Lung microvascular endothelial cell (primary cell): ENCODE measurements around the gene ZNF414. TPM values are rescaled to one million over a fixed set of nuclear protein-coding genes. Genes with fewer than 3 reads are reported as not detected.
"Not testable (repeated sequence)": the region's sequence is repeated elsewhere in the genome, so short reads cannot be mapped to it uniquely, and the experiment has no call there.

Experiments
- DNase-seq, 2 donors: peaks; one replicate each; pipeline versions ENCODE4 v3.0.0 to v3.0.0-alpha.2; 2010; ENCODE audit warnings: low read depth in 2 of 2
- total RNA-seq: library from RNA; depleted of rRNA; stranded (reverse); fragments of >200 nt; gene quantifications from 2 replicates; pipeline ENCODE4 v1.2.1, GENCODE V29; 2014

Gene ZNF414, protein sequence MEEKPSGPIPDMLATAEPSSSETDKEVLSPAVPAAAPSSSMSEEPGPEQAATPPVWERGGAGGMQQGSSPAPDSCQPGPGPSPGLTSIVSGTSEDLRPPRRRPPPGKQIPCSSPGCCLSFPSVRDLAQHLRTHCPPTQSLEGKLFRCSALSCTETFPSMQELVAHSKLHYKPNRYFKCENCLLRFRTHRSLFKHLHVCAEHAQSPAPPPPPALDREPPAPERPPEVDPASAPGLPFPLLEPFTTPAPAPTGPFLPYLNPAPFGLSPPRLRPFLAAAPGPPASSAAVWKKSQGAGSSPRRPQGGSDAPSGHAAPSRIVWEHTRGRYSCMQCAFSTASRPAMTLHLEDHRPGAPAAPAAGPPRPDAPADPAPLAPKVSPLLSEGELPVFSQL
- 2.2 and 2.4 TPM in 2 replicates for total RNA-seq

DNA sequence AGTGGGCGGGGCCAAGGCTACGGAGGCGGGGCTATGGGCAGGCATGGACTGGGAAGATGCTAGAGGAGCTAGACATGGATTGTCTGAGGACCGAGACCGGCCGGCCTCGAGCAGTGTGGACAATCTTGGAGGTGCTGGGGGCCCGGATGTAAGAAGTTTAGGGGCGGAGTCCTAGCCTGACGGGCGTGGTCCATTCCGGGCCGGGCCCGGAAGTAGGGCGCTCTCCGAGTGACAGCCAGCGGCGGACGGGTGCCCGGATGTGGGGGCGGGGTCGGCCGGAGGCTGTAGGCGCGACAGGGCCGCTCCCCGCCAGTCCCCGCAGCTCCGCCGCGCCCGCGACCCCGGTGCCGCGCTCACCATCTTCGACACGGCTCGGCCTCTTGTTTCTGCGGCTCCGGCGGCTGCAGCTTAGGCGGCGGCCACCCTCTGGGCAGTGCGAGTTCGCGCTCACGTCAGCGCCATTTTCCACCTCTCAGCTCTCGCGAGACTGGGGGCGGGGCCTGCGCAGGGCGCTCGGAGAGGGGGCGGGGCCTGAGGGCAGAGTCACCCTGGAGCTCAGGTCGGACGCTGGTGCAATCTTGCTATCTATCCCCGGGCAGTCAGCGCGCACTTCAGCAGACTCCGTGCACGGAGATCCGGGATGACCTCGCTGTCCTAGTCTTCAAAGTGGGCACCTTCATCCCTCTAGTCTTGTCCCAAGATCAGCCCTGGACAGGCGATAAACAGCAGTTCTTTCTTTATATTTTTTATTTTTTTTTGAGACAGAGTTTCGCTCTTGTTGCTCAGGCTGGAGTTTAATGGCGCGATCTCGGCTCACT is at the start of gene ZNF414:
Gene ZNF414, minus strand, starts transcription at position 481 of the 818 bp plus-strand sequence. Its CDS starts 121 bp downstream, at position 360.
- DNase-seq = peak; percentile 94 to 96

DNA sequence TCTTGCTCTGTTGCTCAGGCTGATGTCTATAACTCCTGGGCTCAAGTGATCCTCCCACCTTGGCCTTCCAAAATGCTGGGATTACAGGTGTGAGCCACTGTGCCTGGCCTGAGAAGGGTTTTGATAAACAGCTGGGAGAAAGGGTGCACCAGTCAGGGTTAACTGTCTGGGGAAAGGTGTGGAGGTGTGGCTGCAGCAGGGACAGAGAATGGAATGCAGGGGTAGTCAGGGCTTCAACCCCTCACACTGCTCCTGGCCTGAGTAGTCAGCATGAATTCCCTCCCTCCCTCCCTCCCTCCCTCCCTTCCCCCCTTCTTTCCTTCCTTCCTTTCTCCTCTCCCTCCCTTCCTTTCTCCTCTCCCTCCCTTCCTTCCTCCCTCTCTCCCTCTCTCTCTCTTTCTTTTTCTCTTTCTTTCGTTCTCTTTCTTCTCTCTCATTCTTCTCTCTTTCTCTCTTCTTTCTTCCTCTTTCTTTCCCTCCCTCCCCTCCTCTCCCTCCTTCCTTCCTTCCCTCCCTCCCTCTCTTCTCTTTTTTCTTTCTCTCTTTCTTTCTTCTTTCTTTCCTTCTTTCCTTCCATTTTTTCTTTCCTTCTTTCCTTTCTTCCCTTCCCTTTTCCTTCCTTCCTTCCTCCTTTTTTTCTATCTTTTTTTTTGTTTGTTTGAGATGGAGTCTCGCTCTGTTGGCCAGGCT is 47.3 kb upstream of the ZNF414 start:
- no peak for DNase-seq

DNA sequence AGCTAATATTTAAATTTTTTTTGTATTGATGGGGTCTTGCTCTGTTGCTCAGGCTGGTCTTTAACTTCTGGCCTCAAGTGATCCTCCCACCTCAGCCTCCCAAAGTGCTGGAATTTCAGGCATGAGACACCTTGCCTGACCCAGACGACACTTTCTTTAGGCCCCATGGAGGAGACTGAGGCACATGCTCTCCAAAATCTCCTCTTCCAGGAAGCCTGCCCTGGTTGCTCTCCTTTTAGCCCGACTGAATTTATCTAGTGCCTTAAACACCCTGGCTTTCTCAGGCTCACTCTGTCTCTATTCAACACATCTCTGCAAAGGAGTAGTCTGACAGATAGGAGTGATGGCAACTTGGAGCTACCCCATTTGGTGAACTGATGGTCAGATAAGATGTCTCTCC is 44.4 kb upstream of the ZNF414 start:
- no peak for DNase-seq

DNA sequence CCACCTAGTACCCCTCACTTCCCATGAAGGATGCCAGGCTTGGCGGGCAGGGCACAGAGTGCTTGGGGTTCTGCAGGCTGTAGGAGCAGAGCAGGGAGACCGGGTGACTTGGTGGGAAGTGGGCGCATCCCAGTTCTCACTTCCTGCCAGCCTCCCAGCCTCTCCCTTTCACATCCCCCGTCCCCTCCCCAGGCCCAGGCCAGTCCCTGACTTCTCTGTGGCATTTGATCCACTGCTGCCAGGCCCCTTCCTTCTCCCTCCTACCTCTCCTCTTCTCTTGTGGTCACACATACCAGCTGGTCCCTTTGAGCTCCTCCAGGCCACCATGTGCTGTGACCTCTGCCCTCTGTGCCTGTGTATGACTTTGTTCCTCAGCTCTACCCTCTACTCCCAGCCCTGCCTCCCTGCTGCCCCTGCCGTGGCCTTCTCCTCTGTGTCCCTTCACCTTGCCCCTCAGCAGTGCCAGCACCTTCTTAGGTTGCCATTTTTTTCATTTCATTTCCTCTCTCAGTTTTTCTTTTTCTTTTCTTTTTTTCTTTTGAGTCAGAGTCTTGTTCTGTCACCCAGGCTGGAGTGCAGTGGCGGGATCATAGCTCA is 43.8 kb upstream of the ZNF414 start:
- DNase-seq = no peak

DNA sequence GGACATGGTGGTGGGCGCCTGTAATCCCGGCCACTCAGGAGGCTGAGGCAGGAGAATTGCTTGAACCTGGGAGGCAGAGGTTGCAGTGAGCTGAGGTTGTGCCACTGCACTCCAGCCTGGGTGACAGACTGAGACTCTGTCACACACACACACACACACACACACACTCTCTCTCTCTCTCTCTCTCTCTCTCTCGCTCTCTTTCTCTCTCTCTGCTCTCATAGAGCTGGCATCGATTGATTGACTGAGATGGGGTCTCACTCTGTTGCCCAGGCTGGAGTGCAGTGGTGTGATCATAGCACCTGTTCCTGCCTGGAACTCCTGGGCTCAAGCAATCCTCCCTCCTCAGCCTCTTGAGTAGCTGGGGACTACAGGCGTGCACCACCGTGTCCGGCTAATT is 39.8 kb upstream of the ZNF414 start:
- not testable (repeated sequence) for DNase-seq

DNA sequence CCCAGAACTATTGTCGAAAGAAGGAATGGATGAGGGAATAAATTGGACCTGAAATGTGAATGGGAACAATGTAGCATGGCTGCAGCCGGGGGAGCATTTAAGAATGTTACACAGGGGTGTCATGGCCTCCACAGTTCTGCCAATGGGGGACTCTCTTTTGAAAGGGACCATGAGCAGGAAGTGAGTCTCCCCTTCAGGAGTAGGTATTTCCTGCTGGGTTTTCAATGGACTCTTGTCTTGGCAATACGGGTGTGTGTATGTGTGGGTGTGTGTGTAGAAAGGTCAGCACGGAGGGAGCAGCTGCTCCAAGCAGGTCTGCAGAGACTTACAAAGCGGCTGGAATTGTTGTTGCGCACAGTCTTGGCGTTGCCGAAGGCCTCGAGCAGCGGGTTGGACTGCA is 38.8 kb upstream of the ZNF414 start:
- peak; percentile 25 to 49 for DNase-seq

DNA sequence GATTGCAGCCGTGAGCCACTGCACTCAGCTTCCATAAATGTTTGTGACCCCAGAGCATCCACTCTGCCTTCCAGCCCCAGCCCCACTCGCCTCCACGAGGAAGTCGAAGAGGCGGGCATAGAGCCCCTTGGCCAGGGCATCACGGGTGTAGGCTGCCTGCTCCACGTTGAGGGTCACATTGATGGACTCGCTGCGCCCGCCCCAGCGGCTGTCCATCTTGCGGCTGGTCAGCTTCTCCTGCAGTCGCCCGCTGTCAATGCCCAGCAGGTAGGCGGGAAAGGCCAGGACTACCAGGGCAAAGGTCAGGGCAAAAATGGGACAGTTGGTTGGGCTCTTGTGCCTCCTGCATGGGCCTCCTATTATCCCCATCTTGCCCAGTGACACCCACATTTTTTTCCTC is 36.1 kb upstream of the ZNF414 start:
- no peak for DNase-seq

DNA sequence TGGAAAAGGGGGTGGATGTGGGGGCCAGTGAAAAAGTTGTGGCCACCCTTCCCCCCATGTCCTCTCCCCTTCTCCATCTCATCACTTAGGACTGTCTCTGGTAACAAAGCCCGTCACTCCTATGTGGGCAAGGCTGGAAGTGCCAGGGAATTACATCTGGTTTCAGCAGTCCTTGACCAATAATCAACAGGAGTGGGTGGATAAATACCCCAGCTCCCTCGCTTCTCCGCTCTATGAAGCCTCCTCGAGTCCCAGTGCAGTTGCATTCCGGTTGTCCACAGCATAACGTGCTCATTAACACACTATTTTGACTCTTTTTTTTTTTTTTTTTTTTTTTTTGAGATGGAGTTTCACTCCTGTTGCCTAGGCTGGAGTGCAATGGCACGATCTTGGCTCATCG is 31.8 kb upstream of the ZNF414 start:
- DNase-seq = no peak

DNA sequence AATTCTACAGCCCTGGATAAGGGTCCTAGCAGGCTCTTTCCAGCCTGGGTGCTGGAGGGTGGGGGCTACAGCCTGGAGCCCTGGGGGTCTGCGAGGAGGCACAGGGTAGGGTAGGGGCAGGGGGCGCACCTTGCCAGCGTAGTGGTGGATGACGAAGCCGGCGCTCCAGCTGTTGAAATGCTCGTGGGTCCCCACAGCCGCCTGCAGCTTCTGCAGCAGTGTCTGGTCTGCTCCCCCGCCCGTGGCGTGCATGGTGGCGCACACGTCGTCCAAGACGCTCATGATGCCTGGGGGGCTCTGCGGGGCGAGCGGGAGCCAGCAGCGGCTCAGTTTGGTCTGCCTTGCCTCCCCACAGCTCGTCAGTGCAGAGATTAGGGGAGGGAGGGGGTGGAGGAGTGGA is 30.2 kb upstream of the ZNF414 start:
- DNase-seq = no peak

DNA sequence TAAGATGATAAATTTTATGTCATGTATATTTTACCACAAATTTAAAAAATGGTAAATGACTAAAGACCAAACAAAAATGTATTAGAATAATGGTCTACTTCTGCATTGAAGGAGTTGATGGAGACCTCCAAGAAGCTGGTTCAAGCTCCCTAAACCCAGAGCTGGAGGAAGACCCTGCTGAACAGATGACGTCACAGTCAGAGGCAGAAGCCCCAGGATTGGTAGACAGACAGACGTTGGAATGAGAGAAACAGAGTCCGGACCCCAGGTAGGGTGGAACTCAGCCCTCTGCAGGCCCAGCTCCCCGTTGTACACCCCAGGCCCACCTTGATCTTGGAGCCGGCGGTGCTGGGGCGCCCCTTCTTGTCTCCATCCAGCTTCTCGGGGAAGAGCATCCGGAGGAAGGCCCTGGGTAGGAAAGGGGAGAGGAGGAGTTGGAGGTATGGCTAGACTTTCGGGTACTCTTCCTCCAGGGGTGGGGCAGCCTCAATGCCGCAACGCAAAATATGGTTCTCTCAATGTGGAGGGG is 25.7 kb upstream of the ZNF414 start:
- DNase-seq = no peak

DNA sequence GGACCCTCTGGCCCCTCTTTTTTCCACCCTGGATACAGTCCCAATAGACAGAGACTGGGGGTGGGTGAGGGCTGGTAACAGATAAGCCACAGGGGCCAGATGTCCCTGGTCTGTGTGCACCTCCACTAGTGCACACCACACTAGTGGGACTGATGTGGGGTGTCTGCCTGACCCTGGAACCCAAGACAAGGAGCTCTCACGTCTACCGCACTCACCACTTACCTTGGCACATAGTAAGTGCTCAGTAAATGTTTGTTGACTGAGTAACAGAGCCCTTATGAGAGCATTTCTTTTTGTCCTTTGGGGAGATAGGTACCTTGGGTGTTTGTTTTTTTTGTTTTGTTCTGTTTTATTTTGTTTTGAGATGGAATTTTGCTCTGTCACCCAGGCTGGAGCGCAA is 23.1 kb upstream of the ZNF414 start:
- no peak for DNase-seq

DNA sequence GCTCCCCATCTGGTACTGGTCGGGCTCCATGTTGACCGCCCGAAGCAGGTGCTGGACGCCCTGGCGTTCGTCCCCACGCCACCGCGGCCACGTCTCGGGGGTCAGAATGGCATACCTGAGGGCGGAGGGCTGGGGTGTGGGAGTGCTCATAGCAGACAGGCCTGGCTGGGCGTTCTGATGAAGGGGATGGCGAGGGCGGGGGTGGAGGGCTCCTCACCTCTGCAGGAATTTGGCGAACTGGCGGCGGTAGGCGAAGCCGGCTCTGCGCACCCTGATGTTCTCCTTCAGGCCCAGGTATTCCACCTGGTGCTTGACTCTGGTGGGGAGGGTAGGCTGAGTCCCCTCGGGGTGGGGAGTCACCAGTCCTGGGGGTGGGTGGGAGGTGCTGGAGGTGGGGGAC is 22.3 kb upstream of the ZNF414 start:
- no peak for DNase-seq

DNA sequence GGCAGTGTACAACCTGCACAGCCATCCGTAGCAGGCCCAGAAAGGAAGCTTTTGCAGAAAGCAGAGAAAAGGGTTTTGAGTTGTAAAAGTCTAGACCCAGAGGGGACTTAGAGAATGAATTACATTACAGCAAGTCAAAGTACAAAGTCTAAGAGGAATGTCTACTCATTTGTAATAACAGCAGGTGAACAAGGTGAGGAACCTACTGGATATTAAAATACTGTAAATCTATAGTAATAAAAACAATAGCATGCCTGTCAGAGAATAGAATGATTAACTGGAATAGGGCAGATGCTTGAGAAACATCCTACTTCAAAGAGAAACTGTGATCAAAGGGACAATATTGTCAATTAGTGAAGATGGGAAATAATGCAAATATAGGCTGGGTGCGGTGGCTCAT is 18.3 kb upstream of the ZNF414 start:
- no peak for DNase-seq

DNA sequence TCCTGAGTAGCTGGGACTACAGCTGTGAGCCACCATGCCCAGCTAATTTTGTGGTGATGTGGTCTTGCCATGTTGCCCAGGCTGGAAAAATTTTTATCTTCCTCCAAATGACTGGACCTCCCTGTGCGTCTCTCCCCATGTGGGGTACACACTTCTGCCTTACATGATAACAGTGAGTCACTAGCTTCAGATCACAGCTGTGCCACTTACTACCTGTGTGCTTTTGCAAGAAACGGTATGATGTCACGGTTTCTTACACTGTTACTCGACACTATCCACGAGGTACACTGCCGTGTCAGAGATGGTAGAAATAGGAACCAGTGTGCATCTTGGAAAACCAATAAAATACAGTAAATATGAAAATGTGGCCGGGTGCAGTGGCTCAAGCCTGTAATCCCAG is 17.5 kb upstream of the ZNF414 start:
- DNase-seq = no peak

DNA sequence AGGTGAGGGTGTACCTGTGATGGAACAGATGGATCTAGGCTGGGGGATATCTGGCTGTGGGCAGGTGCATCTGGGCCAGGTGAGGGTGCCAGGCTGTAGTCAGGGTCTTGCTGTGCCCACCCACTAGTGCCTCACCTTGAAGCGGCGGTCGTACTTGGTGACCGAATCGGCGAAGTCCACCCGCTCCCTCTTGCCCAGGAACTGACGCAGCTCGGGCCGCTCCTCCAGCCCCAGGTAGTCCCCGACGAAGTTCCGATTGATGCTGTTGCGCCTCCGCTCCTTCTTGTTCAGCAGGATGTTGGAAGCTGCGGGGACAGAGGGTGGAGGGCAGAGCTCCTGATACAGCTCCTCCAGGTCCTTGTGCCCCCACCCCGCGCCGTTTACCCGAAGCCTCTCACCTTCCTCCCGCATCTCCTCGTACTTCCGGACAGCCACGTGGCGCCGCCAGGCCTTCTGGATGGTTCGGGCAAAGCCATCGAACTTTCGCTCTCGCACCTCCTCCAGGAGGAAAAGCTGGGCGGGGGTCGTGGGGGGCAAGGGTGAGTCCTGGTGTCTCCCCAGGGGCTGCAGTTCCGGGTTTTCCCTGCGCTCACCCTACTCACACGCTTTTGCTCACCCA is 16.2 kb upstream of the ZNF414 start:
- DNase-seq = no peak

DNA sequence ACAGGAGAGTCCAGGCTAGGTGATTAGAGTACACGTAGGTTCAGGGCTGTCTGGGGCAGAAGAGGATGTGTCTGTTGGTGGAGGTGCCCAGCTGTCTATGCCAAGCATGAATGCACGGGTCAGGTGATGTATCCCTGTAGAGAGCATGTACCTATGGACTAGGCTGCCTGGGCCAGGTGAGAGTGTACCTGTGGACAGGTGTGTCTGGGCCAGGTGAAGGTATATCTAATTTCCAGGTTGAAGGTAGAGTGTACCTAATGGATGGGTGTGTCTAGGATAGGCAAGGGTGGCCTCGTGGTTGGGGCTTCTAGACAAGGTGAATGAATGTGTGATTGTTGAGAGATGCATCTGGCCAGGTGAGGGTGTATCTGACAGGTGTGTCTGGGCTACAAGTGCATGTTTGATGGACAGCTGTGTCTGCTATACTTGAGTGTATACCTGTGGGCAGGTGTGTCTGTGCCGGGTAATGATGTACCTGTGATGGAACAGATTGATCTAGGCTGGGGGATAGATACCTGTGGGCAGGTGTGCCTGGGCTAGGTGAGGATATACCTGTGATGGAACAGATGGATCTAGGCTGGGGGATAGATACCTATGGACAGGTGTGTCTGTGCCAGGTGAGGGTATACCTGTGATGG is 15.5 kb upstream of the ZNF414 start:
- DNase-seq = no peak

DNA sequence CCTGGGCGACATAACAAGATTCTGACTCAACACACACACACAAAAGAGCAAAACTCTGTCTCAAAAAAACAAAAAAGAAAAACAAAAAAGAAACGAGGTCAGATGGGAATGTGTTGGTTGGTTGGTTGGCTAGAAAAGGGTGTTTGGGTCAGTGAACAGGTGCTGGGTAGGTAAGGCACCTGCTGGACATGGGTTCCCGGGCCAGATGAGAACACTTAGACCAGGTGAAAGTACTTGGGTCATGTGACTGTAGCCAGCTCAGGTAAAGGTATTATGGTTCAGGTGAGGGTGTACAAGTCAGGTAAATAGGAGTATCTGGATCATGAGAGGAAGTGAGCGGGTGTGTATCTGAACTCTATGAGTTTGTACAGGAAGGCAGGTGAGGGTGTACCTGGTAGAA is 14.5 kb upstream of the ZNF414 start:
- DNase-seq = no peak

DNA sequence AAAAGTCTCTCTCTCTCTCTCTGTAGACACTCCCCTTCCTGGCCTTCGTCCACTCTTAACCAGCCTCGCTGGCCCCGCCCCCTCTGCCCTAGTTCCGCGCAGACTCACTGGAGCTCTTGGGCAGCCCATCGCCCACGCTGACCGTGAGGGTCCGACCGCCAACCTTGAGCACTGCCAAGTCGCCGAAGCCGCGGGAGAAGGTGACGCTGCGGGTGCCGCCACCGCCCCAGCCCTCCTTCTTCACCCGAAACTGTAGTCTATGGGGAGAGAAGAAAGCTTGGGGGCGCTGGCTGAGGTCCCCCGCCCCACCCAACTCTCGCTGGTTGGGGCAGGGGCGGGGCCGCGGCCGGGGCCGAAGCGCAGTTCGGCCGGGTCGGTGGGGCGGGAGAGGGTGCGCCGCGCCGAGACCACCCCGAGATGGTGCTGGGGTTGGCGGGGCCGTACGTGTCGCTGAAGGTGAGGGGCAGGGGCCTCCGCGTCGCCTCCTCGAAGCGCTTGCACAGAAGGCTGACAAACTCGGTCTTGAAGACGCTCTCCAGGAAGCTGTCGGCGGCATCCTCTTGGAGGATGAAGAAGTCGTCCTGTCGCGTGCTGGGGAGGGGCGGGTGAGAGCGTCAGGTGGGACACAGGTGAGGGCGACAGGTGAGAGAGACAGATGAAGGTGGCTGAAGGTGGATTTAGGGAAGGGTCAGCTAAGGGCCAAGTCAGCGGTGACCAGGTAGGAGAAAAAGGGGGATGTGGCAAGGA is 12.6 kb upstream of the ZNF414 start:
- peak; percentile 92 for DNase-seq

DNA sequence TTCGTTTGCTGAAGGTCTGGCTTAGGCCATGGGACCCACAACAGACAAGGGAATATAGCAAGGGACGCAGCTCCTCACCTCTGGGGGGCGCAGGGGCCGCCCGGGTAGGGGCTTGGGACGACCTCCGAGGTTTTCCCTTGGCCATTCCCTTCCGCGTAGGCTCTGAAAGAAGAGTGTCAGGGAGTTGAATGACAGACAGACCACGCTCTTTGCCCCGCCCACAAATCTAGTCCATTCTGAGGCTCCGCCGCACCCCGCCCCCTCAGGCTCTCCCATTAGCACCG is 11.4 kb upstream of the ZNF414 start:
- DNase-seq = no peak

DNA sequence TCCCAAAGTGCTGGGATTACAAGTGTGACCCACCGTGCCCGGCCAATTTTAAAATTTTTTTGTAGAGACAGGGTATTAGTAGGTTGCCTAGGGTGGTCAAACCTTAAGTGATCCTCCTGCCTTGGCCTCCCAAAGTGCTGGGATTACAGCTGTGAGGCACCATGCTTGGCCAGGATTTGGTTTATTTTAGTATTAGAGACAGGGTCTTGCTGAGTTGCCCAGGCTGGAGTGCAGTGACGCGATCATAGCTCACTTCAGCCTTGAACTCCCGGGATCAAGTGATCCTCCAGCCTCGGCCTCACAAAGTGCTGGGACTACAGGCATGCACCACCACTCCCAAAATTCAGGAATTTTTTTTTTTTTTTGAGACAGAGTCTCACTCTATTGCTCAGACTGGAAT is 5.4 kb upstream of the ZNF414 start:
- DNase-seq = no peak
